ENCODE measurements around the gene SLF1.

SLF1 gene

GRCh38 chr5:94618493-94619328 lies at the start of gene SLF1, which contains the start of gene KIAA0825:
Gene SLF1, plus strand, starts transcription at chr5:94618669. Its CDS starts 10,142 bp downstream, at chr5:94628811.
Gene KIAA0825, minus strand, starts transcription at chr5:94618604. Its CDS starts 81,478 bp downstream, at chr5:94537126.
- peak; percentile 87 for DNase-seq

GRCh38 chr5:94571415-94571814 lies 47.1 kb upstream of the SLF1 start:
- DNase-seq = no peak

- peak; percentile 40 for DNase-seq
Measured at GRCh38 chr5:94573349-94573748, 45.1 kb upstream of the SLF1 start.

GRCh38 chr5:94575196-94575595 lies 43.3 kb upstream of the SLF1 start:
- DNase-seq = peak; percentile 43

GRCh38 chr5:94577466-94578245 lies 40.8 kb upstream of the SLF1 start:
- DNase-seq = peak; percentile 69

GRCh38 chr5:94595281-94595840 lies 23.1 kb upstream of the SLF1 start:
- no peak for DNase-seq

- peak; percentile 13 for DNase-seq
Measured at GRCh38 chr5:94613583-94613982, 4.9 kb upstream of the SLF1 start.

GRCh38 chr5:94614156-94614805 lies 4.2 kb upstream of the SLF1 start:
- no peak for DNase-seq

GRCh38 chr5:94615862-94616261 lies 2.6 kb upstream of the SLF1 start:
- DNase-seq = no peak

- peak; percentile 41 for DNase-seq
Measured at GRCh38 chr5:94618029-94618492, 408 bp upstream of the SLF1 start.

- no peak for DNase-seq
Measured at GRCh38 chr5:94620256-94620655, 1.8 kb downstream of the SLF1 start.

GRCh38 chr5:94621763-94622162 lies 3.3 kb downstream of the SLF1 start:
- DNase-seq = no peak

- DNase-seq = no peak
Measured at GRCh38 chr5:94623011-94623410, 4.5 kb downstream of the SLF1 start.

GRCh38 chr5:94623877-94624276 lies 5.4 kb downstream of the SLF1 start:
- DNase-seq = no peak

- DNase-seq = no peak
Measured at GRCh38 chr5:94627191-94627590, 8.7 kb downstream of the SLF1 start.

GRCh38 chr5:94632024-94632423 lies 13.6 kb downstream of the SLF1 start:
- no peak for DNase-seq

- DNase-seq = no peak
Measured at GRCh38 chr5:94640176-94640575, 21.7 kb downstream of the SLF1 start.

GRCh38 chr5:94645053-94645452 lies 26.6 kb downstream of the SLF1 start:
- DNase-seq = no peak

- no peak for DNase-seq
Measured at GRCh38 chr5:94646758-94647157, 28.3 kb downstream of the SLF1 start.

GRCh38 chr5:94649874-94650273 lies 31.4 kb downstream of the SLF1 start:
- DNase-seq = no peak

GRCh38 chr5:94658272-94658671 lies 39.8 kb downstream of the SLF1 start:
- no peak for DNase-seq

- no peak for DNase-seq
Measured at GRCh38 chr5:94660506-94660905, 42.0 kb downstream of the SLF1 start.

GRCh38 chr5:94661086-94661485 lies 42.6 kb downstream of the SLF1 start:
- no peak for DNase-seq

Data from CD4-positive, alpha-beta T cell treated with Interleukin-4 for 4 hours (primary cell).